ENCODE data around the gene TRAP1.

GRCh38 chr16:3718628-3719027, 1.3 kb upstream of the TRAP1 start:
- TF ChIP-seq, protein P1, sequence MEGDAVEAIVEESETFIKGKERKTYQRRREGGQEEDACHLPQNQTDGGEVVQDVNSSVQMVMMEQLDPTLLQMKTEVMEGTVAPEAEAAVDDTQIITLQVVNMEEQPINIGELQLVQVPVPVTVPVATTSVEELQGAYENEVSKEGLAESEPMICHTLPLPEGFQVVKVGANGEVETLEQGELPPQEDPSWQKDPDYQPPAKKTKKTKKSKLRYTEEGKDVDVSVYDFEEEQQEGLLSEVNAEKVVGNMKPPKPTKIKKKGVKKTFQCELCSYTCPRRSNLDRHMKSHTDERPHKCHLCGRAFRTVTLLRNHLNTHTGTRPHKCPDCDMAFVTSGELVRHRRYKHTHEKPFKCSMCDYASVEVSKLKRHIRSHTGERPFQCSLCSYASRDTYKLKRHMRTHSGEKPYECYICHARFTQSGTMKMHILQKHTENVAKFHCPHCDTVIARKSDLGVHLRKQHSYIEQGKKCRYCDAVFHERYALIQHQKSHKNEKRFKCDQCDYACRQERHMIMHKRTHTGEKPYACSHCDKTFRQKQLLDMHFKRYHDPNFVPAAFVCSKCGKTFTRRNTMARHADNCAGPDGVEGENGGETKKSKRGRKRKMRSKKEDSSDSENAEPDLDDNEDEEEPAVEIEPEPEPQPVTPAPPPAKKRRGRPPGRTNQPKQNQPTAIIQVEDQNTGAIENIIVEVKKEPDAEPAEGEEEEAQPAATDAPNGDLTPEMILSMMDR (IDR thresholded peaks at IDR 0.05), result no peak
- no peak for TF ChIP-seq POLR2A (IDR thresholded peaks at IDR 0.05)
- no peak for TF ChIP-seq POLR2AphosphoS5 (IDR thresholded peaks at IDR 0.05)
